ENCODE measurements around the gene MACROD2.

- TF ChIP-seq POLR2A (IDR thresholded peaks at IDR 0.05): no peak
- TF ChIP-seq, protein P1, sequence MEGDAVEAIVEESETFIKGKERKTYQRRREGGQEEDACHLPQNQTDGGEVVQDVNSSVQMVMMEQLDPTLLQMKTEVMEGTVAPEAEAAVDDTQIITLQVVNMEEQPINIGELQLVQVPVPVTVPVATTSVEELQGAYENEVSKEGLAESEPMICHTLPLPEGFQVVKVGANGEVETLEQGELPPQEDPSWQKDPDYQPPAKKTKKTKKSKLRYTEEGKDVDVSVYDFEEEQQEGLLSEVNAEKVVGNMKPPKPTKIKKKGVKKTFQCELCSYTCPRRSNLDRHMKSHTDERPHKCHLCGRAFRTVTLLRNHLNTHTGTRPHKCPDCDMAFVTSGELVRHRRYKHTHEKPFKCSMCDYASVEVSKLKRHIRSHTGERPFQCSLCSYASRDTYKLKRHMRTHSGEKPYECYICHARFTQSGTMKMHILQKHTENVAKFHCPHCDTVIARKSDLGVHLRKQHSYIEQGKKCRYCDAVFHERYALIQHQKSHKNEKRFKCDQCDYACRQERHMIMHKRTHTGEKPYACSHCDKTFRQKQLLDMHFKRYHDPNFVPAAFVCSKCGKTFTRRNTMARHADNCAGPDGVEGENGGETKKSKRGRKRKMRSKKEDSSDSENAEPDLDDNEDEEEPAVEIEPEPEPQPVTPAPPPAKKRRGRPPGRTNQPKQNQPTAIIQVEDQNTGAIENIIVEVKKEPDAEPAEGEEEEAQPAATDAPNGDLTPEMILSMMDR (IDR thresholded peaks at IDR 0.05): no peak
These were observed 1991.4 kb downstream of the MACROD2 start for GRCh38 chr20:15986690-15987089.
